8988T (cell line): ENCODE results near the gene TAS2R40.

Experiments used
- DNase-seq: peaks from one replicate; pipeline ENCODE4 v3.0.0; 2011

TAS2R40 gene

GRCh38 chr7:143225047-143225446 lies 3.2 kb downstream of the TAS2R40 start:
- no peak for DNase-seq

- no peak for DNase-seq
Observed at GRCh38 chr7:143227806-143228205, 6.0 kb downstream of the TAS2R40 start.

GRCh38 chr7:143229054-143229790 lies 7.4 kb downstream of the TAS2R40 start:
- DNase-seq, result no peak

- no peak for DNase-seq
Observed at GRCh38 chr7:143230602-143231457, 9.0 kb downstream of the TAS2R40 start.

GRCh38 chr7:143233816-143234532 lies 12.1 kb downstream of the TAS2R40 start:
- no peak for DNase-seq

GRCh38 chr7:143234533-143234875 lies 12.7 kb downstream of the TAS2R40 start:
- DNase-seq, result no peak

- DNase-seq, result no peak
Observed at GRCh38 chr7:143235561-143235960, 13.7 kb downstream of the TAS2R40 start.

GRCh38 chr7:143236408-143236990 lies 14.7 kb downstream of the TAS2R40 start:
- no peak for DNase-seq

- no peak for DNase-seq
Observed at GRCh38 chr7:143237366-143237765, 15.5 kb downstream of the TAS2R40 start.

- DNase-seq, result no peak
Observed at GRCh38 chr7:143238289-143238980, 16.6 kb downstream of the TAS2R40 start.

GRCh38 chr7:143239813-143240212 lies 18.0 kb downstream of the TAS2R40 start:
- no peak for DNase-seq

GRCh38 chr7:143240291-143241168 lies 18.7 kb downstream of the TAS2R40 start:
- DNase-seq, result no peak

GRCh38 chr7:143242306-143242705 lies 20.5 kb downstream of the TAS2R40 start:
- no peak for DNase-seq

- DNase-seq, result no peak
Observed at GRCh38 chr7:143243111-143243510, 21.3 kb downstream of the TAS2R40 start.

- no peak for DNase-seq
Observed at GRCh38 chr7:143243614-143244013, 21.8 kb downstream of the TAS2R40 start.

- no peak for DNase-seq
Observed at GRCh38 chr7:143244321-143244720, 22.5 kb downstream of the TAS2R40 start.

- DNase-seq, result no peak
Observed at GRCh38 chr7:143245123-143245522, 23.3 kb downstream of the TAS2R40 start.

GRCh38 chr7:143247372-143247771 lies 25.5 kb downstream of the TAS2R40 start:
- no peak for DNase-seq

GRCh38 chr7:143248761-143249354 lies 27.0 kb downstream of the TAS2R40 start:
- no peak for DNase-seq

GRCh38 chr7:143250199-143250598 lies 28.4 kb downstream of the TAS2R40 start:
- DNase-seq, result no peak

GRCh38 chr7:143250822-143251221 lies 29.0 kb downstream of the TAS2R40 start:
- DNase-seq, result no peak
